ENCODE results near the gene DCDC2. TPM values are rescaled to one million over a fixed set of nuclear protein-coding genes. Genes with fewer than 3 reads are reported as not detected.
"Not testable (repeated sequence)": the region's sequence is repeated elsewhere in the genome, so short reads cannot be mapped to it uniquely, and the experiment has no call there.

Gene DCDC2
- total RNA-seq, 2 donors from 2014 or later: 0.34 to 2.5 TPM

- WGBS: 41% methylated on average over 5 of the region's 5 CpGs
- TF ChIP-seq POLR2A (IDR thresholded peaks at IDR 0.05): no peak
- TF ChIP-seq POLR2AphosphoS5 (IDR thresholded peaks at IDR 0.05): no peak
- TF ChIP-seq, protein P1, sequence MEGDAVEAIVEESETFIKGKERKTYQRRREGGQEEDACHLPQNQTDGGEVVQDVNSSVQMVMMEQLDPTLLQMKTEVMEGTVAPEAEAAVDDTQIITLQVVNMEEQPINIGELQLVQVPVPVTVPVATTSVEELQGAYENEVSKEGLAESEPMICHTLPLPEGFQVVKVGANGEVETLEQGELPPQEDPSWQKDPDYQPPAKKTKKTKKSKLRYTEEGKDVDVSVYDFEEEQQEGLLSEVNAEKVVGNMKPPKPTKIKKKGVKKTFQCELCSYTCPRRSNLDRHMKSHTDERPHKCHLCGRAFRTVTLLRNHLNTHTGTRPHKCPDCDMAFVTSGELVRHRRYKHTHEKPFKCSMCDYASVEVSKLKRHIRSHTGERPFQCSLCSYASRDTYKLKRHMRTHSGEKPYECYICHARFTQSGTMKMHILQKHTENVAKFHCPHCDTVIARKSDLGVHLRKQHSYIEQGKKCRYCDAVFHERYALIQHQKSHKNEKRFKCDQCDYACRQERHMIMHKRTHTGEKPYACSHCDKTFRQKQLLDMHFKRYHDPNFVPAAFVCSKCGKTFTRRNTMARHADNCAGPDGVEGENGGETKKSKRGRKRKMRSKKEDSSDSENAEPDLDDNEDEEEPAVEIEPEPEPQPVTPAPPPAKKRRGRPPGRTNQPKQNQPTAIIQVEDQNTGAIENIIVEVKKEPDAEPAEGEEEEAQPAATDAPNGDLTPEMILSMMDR (IDR thresholded peaks at IDR 0.05): no peak
- intact Hi-C loops (cut with DNase I): no loop called here
- no peak for DNase-seq (ENCODE audit: low spot score)
- Histone ChIP-seq H3K4me1 (replicated peaks) (no peaks in the 10 kb centered on the region), H3K4me3 (no peak overlapping the region), H3K36me3 (no peaks in the 10 kb centered on the region), H3K9me3 (no peaks in the 10 kb centered on the region), H3K27me3 (replicated peaks; ENCODE audit: insufficient read depth) (no peaks in the 10 kb centered on the region), H3K27ac (no peak overlapping the region)
These were observed 36.2 kb downstream of the DCDC2 start for GRCh38 chr6:24321538-24322162.

DNA sequence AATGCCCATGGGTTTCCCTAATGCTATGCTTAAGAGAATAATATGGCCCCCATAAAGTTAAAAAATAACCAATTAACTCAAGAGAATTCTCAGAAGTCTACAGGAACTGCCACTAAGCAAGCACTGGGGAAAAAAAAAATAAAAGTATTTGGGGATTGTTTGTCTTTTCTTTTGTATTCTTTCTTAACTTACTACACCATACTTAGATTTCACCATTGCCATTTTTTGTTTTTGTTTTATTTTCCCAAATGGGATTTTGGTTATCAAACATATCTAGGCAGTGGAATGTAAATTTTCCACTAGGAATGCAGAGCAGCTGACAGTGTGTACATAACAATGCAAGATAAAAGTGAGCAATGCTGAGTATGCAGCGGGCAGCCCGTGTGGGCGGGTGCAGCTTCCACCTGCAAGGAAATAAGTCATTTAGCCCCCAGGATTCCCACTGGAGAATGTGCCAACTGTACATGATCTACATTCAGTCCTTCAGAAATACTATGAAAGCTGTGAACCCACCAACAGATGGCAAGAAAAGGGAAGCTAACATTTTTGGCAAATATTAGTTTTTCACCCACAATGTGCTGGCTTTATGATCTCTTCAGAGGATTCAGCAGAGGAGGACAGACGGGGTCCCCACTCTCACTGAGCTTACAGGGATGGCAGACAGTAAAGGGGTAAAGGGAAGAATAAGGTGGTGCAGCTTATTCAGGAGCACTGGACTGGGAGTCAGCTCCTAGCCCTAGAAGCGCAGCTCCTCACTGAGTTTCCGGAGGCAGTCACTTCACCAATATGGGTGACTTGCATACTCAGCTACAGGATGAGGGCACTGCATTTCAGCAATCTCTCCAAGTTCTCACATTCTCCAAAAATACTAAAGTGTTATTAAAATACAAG, 44.4 kb downstream of the DCDC2 start:
- H3K9me3 ChIP-seq: no peaks in the 10 kb centered on the region
- WGBS: 36% methylated on average over 6 of the region's 6 CpGs
- DNase-seq (ENCODE audit: low spot score): no peak
- intact Hi-C loops (cut with DNase I): no loop called here
- no peaks in the 10 kb centered on the region for H3K4me1 ChIP-seq (replicated peaks)
- TF ChIP-seq, protein P1 (IDR thresholded peaks at IDR 0.05): no peak
- no peak overlapping the region for H3K27ac ChIP-seq
- no peak overlapping the region for H3K4me3 ChIP-seq
- no peaks in the 10 kb centered on the region for H3K36me3 ChIP-seq
- no peaks in the 10 kb centered on the region for H3K27me3 ChIP-seq (replicated peaks; ENCODE audit: insufficient read depth)

DNA sequence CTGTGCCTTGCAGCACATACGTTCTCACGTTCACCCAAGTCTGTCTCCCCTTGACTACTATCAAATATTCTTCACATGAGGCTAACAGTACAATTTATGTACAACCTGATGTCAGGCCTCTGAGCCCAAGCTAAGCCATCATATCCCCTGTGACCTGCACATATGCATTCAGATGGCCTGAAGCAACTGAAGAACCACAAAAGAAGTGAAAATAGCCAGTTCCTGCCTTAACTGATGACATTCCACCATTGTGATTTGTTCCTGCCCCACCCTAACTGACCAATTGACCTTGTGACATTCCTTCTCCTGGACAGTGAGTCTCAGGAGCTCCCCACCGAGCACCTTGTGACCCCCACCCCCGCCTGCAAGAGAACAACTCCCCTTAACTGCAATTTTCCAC, 46.1 kb downstream of the DCDC2 start:
- intact Hi-C loops (cut with DNase I); H3K27me3 ChIP-seq (replicated peaks; ENCODE audit: insufficient read depth); H3K36me3 ChIP-seq; H3K9me3 ChIP-seq; H3K4me1 ChIP-seq (replicated peaks); H3K4me3 ChIP-seq; DNase-seq (ENCODE audit: low spot score); H3K27ac ChIP-seq: not testable (repeated sequence)
- 89% methylated on average over 4 of the region's 4 CpGs for WGBS

DNA sequence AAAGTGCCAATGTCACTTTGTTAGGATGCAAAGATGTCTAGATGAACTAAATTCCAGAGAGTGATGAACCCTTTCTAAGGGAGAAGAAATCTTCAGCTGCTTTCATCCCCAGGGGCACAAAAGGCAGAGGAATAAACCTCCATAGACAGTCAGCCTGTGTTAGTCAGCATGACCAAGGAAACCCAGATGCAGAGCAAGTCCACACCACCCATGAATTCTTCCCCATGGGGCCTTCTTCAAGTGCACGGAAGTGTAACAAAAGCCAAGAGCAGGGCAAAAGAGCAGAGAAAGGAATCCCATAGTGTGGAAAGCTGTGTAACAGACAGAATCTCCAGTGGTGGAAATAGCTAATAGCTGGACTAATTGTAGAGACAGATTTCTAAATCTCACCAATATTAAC, 50.0 kb downstream of the DCDC2 start:
- 65% methylated on average over 1 of the region's 1 CpG for WGBS
- Histone ChIP-seq H3K4me3 (no peak overlapping the region), H3K9me3 (no peaks in the 10 kb centered on the region), H3K27ac (no peak overlapping the region), H3K36me3 (no peaks in the 10 kb centered on the region), H3K27me3 (replicated peaks; ENCODE audit: insufficient read depth) (no peaks in the 10 kb centered on the region), H3K4me1 (replicated peaks) (no peaks in the 10 kb centered on the region)
- intact Hi-C loops (cut with DNase I): no loop called here
- DNase-seq (ENCODE audit: low spot score): no peak
- TF ChIP-seq POLR2AphosphoS5 (IDR thresholded peaks at IDR 0.05) (no peak), POLR2A (IDR thresholded peaks at IDR 0.05) (no peak)
- TF ChIP-seq, protein P1 (IDR thresholded peaks at IDR 0.05): no peak

DNA sequence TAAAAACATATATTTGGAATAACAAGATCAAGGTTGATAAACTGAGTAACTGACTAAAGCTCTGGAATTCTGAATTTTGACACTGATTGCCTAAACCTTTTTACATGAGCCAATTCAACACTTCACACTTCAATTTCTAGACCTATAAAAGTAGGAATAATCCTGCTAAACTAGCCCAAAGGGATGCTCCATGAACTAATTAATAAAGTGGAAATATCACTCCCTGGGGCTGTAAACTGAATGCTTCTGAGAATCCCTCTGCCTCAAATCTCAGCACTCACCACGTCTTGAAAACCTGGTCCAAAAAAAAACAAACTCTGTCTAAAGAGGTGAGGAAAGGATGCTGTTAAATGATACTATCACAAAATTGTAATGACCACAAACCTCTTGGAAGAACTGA, 50.9 kb downstream of the DCDC2 start:
- no peak overlapping the region for H3K27ac ChIP-seq
- H3K36me3 ChIP-seq: no peaks in the 10 kb centered on the region
- no peaks in the 10 kb centered on the region for H3K27me3 ChIP-seq (replicated peaks; ENCODE audit: insufficient read depth)
- no peak overlapping the region for H3K4me3 ChIP-seq
- H3K9me3 ChIP-seq: no peaks in the 10 kb centered on the region
- H3K4me1 ChIP-seq (replicated peaks): no peaks in the 10 kb centered on the region
- TF ChIP-seq POLR2A (IDR thresholded peaks at IDR 0.05): no peak
- no peak for TF ChIP-seq POLR2AphosphoS5 (IDR thresholded peaks at IDR 0.05)
- TF ChIP-seq, protein P1 (IDR thresholded peaks at IDR 0.05): no peak
- 44% methylated on average over 1 of the region's 1 CpG for WGBS
- intact Hi-C loops (cut with DNase I): no loop called here
- DNase-seq (ENCODE audit: low spot score): no peak
